Mesothelial cell of epicardium (in vitro differentiated cells): ENCODE results near the gene OLFM1. TPM values are rescaled to one million over a fixed set of nuclear protein-coding genes. Genes with fewer than 3 reads are reported as not detected.
A peak's percentile ranks its signal among the peaks of the same experiment; 100 is the strongest.

ENCODE experiments used
- DNase-seq, 2 experiments: peaks; one replicate each; pipeline ENCODE4 v3.0.0; 2021; ENCODE audit warnings: low spot score in 2 of 2; ENCODE audit not compliant: unreplicated experiment in 2 of 2
- H3K27ac Mint-ChIP-seq: 2 replicates; pipeline ENCODE4 v1.8.0; 2021; ENCODE audit warnings: mixed read lengths
- H3K27me3 Mint-ChIP-seq: 2 replicates; pipeline ENCODE4 v1.8.0; 2021; ENCODE audit warnings: low read depth, mixed read lengths
- H3K36me3 Mint-ChIP-seq: 2 replicates; pipeline ENCODE4 v1.8.0; 2021; ENCODE audit warnings: mixed read lengths
- H3K4me1 Mint-ChIP-seq: 2 replicates; pipeline ENCODE4 v1.8.0; 2021; ENCODE audit warnings: mixed read lengths
- H3K4me3 Mint-ChIP-seq: 2 replicates; pipeline ENCODE4 v1.8.0; 2021; ENCODE audit warnings: mild to moderate bottlenecking, moderate library complexity, mixed read lengths
- H3K9me3 Mint-ChIP-seq: 2 replicates; pipeline ENCODE4 v1.8.0; 2021; ENCODE audit warnings: mixed read lengths
- total RNA-seq: library from RNA; stranded (reverse); gene quantifications from 3 replicates; pipeline ENCODE4 v1.2.1, GENCODE V29; 2021
- TF ChIP-seq, protein P1 (sequence below): fragments of 200-600 bp; sonication (generic); IDR thresholded peaks from one replicate; pipeline ENCODE4 v1.5.0; 2021; ENCODE audit warnings: antibody characterized with exemption; ENCODE audit not compliant: unreplicated experiment

OLFM1 gene
- total RNA-seq, 1 donor from 2014 or later = 2.0 TPM

DNA sequence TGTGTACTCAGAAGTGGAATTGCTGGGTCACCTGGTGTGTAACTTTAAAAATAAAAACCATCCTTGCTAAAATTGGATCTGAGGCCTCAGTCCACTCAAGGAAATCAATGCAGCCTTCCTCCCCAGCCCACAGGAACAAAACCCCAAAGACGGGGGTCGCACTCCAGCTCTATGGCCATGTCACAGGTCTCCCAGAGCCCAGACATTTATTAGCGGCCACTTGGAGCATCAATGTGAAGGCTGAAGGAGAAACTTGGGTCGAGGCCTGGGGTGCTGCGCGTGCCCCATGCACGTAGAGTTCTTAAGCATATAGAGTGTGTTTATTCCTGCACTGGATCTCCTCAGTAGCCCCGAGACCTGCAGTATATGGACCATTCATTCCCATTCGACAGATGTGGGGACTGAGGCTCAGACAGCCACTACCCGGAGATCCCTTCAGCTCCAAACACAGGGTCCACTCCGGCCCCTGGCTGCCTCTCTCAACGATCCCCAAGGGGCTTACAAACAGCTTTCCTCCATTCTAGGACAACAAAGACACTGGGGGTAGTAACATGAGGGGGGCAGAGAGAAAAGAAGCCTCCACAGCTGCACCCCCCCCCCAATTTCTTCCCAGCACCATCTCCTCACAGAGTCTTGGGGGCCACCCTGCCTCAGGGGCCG, 14.3 kb upstream of the OLFM1 start:
- DNase-seq = peak in 1 of 2 experiments; percentile 2
- peaks cover 87% of the 10 kb centered on the region for H3K27me3 Mint-ChIP-seq
- H3K9me3 Mint-ChIP-seq = no peaks in the 10 kb centered on the region
- no peak overlapping the region for H3K4me3 Mint-ChIP-seq
- H3K27ac Mint-ChIP-seq = no peak overlapping the region
- H3K36me3 Mint-ChIP-seq = no peaks in the 10 kb centered on the region
- no peaks in the 10 kb centered on the region for H3K4me1 Mint-ChIP-seq
- TF ChIP-seq, protein P1, sequence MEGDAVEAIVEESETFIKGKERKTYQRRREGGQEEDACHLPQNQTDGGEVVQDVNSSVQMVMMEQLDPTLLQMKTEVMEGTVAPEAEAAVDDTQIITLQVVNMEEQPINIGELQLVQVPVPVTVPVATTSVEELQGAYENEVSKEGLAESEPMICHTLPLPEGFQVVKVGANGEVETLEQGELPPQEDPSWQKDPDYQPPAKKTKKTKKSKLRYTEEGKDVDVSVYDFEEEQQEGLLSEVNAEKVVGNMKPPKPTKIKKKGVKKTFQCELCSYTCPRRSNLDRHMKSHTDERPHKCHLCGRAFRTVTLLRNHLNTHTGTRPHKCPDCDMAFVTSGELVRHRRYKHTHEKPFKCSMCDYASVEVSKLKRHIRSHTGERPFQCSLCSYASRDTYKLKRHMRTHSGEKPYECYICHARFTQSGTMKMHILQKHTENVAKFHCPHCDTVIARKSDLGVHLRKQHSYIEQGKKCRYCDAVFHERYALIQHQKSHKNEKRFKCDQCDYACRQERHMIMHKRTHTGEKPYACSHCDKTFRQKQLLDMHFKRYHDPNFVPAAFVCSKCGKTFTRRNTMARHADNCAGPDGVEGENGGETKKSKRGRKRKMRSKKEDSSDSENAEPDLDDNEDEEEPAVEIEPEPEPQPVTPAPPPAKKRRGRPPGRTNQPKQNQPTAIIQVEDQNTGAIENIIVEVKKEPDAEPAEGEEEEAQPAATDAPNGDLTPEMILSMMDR = no peak

DNA sequence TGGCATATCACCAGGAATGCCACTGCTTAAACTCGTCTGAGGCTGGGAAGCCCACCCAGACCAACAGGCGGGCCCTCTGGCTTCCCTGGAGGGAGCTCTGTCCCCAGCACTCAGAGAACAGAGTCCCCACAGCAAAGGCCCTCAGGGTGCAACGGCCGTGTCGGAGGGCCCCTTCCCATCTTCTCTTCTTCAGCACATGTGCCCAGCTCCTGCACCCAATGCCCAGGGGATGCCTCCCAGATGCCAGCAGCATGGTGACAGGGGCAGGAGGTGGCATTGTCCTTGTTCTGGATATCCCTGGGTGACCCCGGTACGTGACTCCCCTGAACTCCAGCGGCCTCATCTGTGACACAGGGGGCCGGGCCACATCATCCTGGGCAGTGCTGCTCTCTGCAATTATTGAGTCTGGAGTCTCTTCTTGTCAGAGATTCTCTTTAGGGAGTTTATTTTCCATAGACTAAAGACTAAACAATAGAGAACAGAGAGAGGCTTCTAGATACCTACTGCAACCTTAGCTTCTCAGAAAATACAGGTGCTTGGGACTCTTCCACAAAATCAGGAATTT, 13.6 kb upstream of the OLFM1 start:
- H3K36me3 Mint-ChIP-seq = no peaks in the 10 kb centered on the region
- H3K9me3 Mint-ChIP-seq = no peaks in the 10 kb centered on the region
- peak overlapping the region; percentile 17 for H3K4me3 Mint-ChIP-seq
- no peak overlapping the region for H3K27ac Mint-ChIP-seq
- H3K4me1 Mint-ChIP-seq = no peaks in the 10 kb centered on the region
- peaks cover 87% of the 10 kb centered on the region for H3K27me3 Mint-ChIP-seq
- TF ChIP-seq, protein P1 = no peak
- peak in 1 of 2 experiments; percentile 4 for DNase-seq

DNA sequence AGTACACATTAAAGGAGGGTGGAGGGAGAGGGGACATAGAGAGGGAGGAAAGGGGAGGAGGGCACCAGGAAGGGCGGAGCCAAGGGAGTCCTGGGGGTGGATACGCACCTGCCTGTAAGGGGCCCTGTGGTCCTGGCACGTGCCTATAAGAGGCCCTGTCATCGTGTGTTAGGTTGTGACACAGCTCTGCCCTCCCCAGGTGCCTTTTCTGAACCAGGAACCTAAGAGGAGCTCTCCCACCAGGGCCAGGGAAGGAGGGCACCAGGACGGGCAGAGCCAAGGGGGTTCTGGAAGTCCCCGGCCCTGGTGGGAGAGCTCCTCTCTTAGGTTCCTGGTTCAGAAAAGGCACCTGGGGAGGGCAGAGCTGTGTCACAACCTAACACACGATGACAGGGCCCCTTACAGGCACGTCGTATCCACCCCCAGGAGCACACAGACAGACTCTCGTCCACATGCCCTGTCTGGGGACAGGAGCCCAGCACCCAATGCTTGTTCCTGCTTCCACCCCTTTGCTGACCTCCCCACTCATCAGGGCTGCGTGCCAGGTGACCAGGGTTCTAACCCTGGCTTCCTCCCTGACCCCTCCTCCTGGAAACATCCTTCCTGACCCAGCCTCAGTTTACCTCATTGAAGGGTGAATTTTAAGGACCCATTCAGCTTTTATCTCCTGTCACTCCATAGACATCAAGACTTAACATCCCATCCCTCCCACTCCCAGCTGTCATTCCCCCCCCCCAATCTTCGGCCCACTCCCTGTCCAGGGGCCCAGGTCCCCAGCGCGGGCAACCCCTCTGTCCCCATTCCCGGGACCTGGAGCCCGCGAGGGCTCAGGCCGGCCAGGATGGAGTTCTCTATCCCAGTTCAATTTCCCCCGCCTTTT, 12.9 kb upstream of the OLFM1 start:
- Mint-ChIP-seq H3K9me3 (no peaks in the 10 kb centered on the region), H3K27ac (no peak overlapping the region), H3K4me3 (peak overlapping the region; percentile 39), H3K36me3 (no peaks in the 10 kb centered on the region), H3K4me1 (no peaks in the 10 kb centered on the region), H3K27me3 (peaks cover 89% of the 10 kb centered on the region)
- DNase-seq = peak; percentile 10 to 25
- TF ChIP-seq, protein P1 = no peak

DNA sequence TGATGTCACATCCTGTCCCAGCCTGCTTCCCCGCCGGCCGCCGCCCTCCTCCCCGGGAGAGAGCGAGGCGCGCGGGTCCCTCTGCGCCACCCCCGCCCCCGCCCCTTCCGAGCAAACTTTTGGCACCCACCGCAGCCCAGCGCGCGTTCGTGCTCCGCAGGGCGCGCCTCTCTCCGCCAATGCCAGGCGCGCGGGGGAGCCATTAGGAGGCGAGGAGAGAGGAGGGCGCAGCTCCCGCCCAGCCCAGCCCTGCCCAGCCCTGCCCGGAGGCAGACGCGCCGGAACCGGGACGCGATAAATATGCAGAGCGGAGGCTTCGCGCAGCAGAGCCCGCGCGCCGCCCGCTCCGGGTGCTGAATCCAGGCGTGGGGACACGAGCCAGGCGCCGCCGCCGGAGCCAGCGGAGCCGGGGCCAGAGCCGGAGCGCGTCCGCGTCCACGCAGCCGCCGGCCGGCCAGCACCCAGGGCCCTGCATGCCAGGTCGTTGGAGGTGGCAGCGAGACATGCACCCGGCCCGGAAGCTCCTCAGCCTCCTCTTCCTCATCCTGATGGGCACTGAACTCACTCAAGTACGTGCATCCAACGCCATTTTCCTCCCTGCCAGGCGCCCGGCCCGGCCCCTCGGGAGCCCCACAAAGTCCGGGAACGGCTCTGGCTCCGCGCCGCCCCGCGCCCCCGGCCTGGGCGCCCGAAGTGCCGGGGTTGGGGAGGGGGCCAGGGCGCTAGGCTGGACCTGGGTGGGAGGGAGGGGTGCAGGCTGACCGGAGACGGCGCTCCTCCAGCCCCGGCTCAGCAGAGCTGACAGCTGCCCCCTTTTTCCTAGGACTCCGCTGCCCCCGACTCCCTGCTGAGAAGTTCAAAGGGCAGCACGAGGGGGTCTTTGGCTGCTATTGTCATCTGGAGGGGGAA, 12.0 kb upstream of the OLFM1 start:
- H3K27ac Mint-ChIP-seq = no peak overlapping the region
- peak; percentile 17 to 38 for DNase-seq
- no peaks in the 10 kb centered on the region for H3K9me3 Mint-ChIP-seq
- peaks cover 89% of the 10 kb centered on the region for H3K27me3 Mint-ChIP-seq
- H3K36me3 Mint-ChIP-seq = no peaks in the 10 kb centered on the region
- TF ChIP-seq, protein P1 = no peak
- no peaks in the 10 kb centered on the region for H3K4me1 Mint-ChIP-seq
- peak overlapping the region; percentile 39 for H3K4me3 Mint-ChIP-seq

DNA sequence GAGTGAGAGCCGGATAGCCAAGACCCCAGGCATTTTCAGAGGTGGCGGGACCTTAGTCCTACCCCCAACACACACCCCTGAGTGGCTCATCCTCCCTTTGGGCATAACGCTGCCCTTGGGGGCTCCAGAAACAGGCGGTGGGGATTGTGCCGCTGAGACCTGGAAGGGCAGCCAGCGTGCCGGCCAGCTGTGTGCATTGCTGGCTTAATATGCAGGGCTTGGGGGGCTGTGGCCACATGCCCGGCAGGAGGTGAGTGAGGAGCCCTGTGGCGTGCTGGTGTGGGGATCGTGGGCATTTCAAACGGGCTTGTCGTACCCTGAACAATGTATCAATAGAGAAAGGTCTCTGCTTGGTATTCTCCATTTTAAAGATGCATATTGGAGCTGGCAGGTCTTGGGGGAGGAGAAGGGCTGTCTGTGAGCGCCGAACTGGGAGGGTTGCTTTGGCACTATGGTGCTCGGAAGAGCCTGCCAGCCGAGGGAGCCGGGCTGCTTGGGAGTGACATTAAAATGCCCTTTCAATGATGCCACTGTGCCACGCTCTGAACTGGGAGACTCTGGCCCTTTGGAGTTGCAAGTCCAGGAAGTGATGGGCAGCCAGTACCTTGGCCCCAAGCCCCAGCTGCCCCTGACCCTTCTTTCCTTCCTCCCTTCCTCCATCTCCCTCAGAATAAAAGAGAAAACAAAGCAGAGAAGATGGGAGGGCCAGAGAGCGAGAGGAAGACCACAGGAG, 11.2 kb upstream of the OLFM1 start:
- H3K36me3 Mint-ChIP-seq = no peaks in the 10 kb centered on the region
- no peak overlapping the region for H3K27ac Mint-ChIP-seq
- peaks cover 86% of the 10 kb centered on the region for H3K27me3 Mint-ChIP-seq
- no peaks in the 10 kb centered on the region for H3K4me1 Mint-ChIP-seq
- no peak overlapping the region for H3K4me3 Mint-ChIP-seq
- TF ChIP-seq, protein P1 = no peak
- no peaks in the 10 kb centered on the region for H3K9me3 Mint-ChIP-seq
- DNase-seq = peak in 1 of 2 experiments; percentile 4
